GM21515 (cell line): ENCODE measurements around the gene CRYAB.
A peak's percentile ranks its signal among the peaks of the same experiment; 100 is the strongest.
"Not testable (repeated sequence)": the region's sequence is repeated elsewhere in the genome, so short reads cannot be mapped to it uniquely, and the experiment has no call there.

Experiments used
- ATAC-seq: cut with Tn5 transposase; IDR thresholded peaks from one replicate; pipeline ENCODE4 v1.9.1; 2021; ENCODE audit not compliant: unreplicated experiment

Gene CRYAB

DNA sequence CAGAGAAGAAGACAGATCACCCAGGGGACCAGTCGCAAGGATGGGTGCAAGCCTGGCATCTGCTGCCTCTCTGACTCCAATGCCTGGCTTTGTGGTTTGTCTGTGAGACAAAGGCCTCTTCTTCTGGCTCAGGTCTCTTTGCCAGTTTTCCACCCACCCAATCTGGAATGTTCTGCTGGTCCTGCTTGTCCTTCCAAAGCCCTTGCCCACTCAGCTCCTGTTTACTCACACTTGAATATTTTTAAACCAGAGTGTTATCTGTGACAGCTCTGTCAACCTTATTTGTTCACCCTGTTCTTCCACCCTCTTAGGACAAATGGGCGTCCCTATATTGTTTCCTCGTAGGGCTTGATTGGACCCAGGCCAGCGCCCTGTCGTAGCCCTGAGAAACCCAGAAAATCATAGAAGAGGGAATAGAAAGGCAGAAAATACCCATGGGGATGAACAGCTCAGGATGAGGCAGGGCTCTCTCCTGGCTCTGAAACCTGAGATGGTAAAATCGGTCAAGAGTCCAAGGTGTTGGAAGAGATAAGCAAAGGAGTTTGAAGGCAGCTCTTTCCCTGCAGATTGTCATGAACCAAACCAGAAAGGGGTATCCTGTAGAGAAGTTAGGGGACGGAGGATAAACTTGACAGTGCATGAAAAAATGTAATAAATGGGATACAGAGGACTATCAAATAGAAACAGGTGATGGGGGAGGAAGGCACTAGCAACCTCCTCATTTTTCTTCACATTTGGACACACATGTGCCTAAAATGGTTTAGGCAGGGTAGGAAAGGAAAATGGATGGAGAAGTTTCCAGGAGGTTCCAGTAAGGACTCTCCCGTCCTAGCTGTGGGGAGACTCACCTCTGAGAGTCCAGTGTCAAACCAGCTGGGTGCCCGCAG is 651 bp downstream of the CRYAB start:
- ATAC-seq: no peak

- ATAC-seq: no peak
Measured at GRCh38 chr11:111909378-111909777, 2.2 kb downstream of the CRYAB start.

DNA sequence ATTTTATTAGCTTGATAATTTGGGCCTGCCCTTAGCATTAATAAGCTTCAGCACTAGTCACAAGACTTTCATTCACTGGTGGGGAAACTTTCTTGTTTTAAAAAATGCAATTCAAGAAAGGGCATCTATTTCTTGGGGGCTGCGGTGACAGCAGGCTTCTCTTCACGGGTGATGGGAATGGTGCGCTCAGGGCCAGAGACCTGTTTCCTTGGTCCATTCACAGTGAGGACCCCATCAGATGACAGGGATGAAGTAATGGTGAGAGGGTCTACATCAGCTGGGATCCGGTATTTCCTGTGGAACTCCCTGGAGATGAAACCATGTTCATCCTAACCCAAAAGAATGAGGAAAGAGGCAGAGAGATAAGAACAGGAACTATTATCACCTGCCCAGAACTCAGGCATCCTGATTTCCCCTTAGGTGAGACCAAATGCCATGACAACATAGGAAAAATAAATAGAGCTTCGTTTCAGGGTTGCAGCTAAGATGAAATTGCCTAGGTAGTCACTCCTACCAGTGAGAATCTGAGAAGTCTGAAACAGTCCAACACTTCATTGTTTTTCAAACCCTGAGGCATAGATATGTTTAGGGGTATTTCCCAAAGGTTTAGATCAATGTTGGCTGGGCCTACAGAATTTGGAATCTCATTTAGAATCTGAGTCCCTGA is 2.8 kb downstream of the CRYAB start:
- ATAC-seq: no peak

- ATAC-seq: no peak
Measured at GRCh38 chr11:111906680-111907079, 4.9 kb downstream of the CRYAB start.

GRCh38 chr11:111905411-111905810 is 6.2 kb downstream of the CRYAB start:
- no peak for ATAC-seq

- ATAC-seq: no peak
Measured at GRCh38 chr11:111886844-111887243, 24.7 kb downstream of the CRYAB start.

DNA sequence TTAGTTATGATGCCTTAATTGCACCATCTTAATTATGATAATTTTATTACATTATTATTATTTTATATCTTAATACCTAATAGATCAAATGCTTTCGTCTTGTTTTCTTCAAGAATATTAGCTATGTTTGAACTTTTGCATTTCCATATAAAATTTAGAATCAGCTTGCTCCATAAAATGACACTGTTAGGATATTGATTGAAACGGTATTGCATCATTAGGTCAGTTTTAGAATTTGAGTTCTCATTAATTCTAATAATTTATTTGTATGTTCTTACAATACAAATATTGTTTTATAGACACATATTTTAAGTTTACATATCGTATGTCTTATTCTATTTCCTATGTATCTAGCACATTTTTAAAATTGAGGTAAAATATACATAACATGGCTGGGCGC is 25.5 kb downstream of the CRYAB start:
- ATAC-seq: no peak

DNA sequence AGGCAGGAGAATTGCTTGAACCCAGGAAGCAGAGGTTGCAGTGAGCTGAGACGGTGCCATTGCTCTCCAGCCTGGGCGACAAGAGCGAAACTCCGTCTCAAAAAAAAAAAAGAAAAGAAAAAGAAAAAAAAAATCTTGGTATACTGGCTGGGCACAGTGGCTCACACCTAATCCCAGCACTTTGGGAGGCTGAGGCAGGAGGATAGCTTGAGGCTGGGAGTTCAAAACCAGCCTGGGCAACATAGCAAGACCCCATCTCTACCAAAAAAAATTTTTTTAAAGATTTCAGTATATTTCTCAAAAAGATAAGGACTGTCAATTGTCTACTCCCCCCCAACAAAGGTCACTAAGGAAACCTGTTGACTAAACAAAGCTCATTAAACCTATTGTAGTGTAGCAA is 26.5 kb downstream of the CRYAB start:
- not testable (repeated sequence) for ATAC-seq

DNA sequence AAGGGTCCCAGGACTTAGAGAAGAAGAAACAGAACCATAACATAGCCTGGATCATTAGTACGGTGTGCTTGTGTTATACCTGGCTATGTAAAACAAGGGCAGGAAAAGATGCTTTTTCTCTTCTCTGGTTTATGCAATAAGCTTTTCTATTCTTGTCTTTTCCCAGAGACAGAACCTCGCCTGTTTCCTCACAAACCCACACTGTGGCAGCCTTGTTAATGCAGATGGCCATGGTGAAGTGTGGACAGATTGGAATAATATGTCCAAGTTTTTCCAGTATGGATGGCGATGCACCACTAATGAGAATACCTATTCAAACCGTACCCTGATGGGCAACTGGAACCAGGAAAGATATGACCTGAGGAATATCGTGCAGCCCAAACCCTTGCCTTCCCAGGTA is 29.4 kb downstream of the CRYAB start:
- no peak for ATAC-seq

- no peak for ATAC-seq
Measured at GRCh38 chr11:111879637-111879960, 32.0 kb downstream of the CRYAB start.

- peak; percentile 91 for ATAC-seq
Measured at GRCh38 chr11:111878849-111879636, 32.5 kb downstream of the CRYAB start, which contains the start of the genes CFAP68 and FDXACB1. Gene CFAP68 (plus strand): TSS chr11:111879541. CDS start chr11:111879561, 20 bp downstream. Gene FDXACB1 (minus strand): TSS chr11:111879165. CDS start chr11:111879132, 33 bp downstream.

DNA sequence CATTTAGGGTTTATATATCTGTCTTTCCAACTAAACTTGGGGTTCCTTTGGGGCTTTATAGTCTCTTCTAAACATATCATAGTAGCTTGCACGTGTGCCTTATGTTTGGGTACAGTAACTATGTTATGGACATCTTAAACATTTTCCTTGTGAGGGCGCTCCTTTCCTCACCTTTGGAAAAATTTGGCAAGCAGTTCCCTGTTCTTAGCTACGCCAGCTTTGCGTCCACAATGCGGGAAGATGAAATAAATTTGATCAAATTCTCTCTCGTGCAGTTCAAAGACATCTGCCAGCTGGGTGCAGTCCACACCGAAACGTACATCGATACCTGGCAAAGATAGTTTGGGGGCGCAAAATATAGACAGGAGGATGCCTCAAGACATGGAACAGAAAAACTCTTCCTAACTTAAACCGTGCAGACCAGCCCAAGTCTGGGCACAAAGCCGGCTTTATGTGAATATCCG is 33.2 kb downstream of the CRYAB start:
- ATAC-seq: no peak

DNA sequence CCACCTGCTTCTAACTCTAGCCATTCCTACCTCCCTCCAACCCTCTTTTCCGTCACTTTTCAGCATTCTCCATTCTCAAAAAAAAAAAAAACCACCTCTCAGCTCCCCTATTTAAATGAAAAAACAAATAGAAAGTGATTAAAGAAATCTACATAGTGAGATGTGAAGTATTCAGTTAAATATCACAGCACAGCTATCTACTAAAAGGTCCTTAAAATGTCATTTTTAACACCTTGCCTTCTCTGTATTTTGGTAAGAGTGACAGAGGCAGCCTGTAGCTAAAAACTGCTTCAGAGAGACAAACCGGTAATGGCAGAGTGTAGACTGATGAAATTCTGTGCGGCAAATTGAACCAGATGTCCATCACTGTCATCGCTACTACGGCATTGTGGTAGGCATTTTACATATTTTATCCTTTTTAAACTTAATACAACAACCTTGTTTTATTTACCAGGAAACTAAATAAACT is 39.8 kb downstream of the CRYAB start:
- no peak for ATAC-seq

DNA sequence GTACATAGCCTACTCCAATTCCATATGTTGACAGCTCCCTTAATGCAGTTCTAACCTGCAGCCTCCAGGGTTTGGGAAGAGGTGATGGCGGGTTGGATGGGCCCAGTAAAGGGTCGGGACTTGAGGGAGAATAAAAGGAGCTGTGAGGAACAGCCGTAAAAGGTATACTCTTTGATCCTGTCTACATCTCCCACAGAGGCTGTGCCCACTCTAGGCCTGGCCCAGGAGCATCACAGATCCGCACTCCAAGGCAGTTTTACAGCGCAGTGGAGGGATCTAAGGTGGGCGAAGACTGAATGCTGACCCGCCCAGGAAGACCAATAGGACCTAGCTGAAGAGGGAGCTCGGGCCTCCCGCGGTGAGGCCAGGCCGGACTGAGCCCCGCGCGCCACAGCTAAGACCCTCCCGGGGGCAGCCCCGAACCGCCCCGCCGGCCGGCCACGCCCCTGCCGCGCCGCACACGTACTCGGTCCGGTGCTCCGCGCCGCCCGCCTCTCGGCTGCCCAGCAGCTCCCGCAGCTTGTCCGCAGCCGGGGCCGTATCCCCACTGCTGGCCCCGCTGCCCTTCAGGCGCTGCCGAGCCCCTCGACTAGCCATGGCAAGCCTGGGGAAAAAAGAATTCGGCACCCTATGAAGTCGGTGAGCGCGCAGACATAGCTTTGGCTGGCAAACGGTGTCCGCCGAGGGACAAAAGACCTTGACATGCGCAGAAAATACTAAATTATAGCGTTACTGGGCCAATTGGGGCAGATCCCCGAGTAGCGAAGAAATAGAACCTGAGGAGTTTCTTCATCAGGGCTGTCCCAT is 40.5 kb downstream of the CRYAB start, which contains the start of gene ALG9:
TSS of gene ALG9 (minus strand) at position 696 of the 807 bp plus-strand sequence. CDS start at position 597, 99 bp downstream.
- peak; percentile 87 for ATAC-seq

GRCh38 chr11:111870522-111870885 is 41.1 kb downstream of the CRYAB start:
- ATAC-seq: no peak

DNA sequence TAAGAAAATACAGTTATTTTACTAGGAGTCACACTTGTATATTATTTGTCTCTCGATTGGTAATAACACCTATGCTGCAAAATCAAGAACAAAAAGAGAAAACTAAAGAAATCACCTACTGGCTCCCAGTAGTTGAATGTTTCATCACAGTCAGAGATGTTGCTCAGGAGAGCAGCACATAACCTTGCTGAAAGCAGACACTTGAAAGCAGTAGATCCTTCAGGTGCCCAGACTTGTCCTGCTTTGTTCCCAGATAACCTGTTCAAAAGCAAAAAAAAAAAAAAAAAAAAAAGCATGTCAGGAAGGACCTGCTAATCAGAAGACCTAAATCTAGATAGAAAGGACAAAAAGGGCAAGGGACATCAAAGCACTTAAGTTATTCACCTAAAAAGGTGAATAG is 41.5 kb downstream of the CRYAB start:
- ATAC-seq: no peak

- no peak for ATAC-seq
Measured at GRCh38 chr11:111860257-111860656, 51.3 kb downstream of the CRYAB start.
